Activated CD4-positive, CD25-positive, alpha-beta regulatory T cell (primary cell): Measurements from ENCODE around the gene RTKN2.

Source experiments
- DNase-seq, 4 experiments: peaks; one replicate each; lab custom pipeline; 2025; lab: John Stamatoyannopoulos, UW

Gene RTKN2

GRCh38 chr10:62217683-62218082, 51.0 kb downstream of the RTKN2 start:
- DNase-seq = no peak

DNA sequence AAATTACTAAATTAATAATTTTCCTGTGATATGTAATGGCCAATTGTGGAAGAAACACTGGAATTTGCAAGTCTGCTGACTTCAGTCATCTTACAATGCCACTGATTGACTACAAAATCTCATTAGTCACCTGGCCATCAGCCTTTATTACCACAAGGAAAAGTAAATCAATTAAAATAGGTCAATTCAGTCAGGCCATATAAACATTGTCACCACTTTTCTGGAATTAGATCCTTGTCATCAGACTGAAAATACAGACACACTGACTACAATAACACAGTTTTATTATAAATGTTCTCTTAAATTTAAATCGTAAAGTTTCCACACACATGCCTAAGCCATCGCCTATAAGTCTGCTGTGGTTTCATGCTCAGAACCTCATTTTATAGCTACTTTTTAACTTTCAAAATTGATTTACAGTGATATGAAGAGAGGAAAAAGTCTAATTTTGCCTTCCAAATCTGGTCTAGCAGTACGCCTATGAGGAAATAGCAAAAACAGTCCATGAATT, 54.2 kb downstream of the RTKN2 start:
- DNase-seq = no peak

- DNase-seq = no peak
These were observed 62.8 kb downstream of the RTKN2 start for GRCh38 chr10:62205750-62206399.

DNA sequence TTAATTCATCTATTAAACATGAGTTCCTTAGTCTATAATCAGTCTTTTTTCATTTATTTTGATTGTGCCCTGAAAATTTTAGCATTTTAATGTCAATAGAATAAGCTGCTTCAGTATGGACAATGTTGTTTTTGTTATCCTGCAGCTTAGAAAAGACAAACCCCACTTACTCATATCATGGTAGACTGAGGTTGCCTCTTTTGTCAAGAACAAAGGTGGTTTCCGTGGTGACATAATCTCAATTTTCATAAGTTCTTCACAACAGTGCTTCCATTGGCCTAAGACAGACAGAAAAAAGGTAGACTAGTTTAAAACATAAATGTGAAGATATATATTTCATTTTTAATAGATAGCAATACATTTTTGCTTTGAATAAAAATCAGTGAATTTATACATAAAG, 69.1 kb downstream of the RTKN2 start:
- DNase-seq = no peak

- no peak for DNase-seq
These were observed 72.1 kb downstream of the RTKN2 start for GRCh38 chr10:62196528-62196927.

DNA sequence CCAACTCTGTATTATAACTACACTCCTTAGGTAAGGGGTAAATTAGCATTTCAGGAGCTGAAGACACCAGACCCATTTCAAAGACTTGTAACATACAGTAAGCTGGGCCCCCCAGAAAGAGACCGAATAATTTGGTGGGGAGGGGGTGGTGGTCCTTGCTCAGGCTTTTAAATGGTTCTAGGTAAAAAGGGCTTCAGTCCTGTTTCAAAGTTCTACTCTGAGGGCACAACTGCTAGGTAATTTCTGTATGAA, 73.0 kb downstream of the RTKN2 start:
- DNase-seq = no peak

DNA sequence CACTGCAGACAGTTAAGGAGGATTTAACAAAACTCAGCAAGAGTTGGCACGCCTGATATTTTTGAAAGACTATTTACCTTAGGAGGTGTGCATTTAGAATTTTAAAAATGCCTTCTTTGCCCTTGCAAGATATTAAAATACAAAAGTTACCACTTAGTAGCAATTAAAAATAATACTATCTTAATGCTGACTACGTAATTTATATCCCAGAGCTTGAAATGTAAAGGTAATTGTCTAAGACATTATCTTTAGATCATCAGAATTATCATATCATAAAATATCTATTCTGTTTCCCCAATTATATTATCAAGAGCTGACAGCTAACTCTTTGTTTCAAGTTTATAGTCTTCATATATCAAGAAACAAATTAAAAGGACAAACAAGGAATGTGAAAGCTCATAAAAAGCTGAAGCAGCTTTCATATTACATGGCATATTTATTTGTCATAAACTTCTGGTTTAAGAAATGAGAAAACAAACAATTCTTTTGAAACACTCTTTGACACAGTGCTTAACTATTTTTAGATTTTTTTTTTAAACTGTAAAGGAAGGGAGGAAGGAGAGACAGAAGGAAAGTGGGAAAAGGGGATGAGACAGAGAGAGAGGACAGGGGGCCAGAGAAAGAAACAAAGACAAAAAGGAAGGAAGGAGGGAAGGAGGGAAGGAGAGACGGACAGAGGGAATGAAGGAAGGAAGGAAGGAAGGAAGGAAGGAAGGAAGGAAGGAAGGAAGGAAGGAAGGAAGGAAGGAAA, 73.5 kb downstream of the RTKN2 start:
- no peak for DNase-seq

- DNase-seq = no peak
These were observed 75.2 kb downstream of the RTKN2 start for GRCh38 chr10:62193479-62193878.

DNA sequence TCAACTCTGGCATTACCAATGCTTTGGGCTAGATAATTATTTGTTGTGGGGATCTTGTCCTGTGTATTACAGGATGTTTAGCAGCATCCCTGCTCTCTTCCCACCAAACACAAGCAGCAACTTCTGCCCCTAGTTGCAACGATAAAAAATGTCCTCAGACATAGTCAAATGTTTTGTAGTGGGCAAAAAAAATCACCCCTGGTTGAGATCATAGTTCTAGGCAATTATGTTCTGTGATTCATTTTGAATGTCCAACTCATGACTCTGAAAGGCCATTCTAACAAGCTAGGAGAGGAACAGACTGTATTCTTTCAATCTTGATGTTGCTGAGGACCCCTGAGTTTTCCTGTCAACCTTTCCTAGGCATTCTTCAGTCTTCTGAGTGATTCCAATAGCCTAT, 79.5 kb downstream of the RTKN2 start:
- no peak for DNase-seq

DNA sequence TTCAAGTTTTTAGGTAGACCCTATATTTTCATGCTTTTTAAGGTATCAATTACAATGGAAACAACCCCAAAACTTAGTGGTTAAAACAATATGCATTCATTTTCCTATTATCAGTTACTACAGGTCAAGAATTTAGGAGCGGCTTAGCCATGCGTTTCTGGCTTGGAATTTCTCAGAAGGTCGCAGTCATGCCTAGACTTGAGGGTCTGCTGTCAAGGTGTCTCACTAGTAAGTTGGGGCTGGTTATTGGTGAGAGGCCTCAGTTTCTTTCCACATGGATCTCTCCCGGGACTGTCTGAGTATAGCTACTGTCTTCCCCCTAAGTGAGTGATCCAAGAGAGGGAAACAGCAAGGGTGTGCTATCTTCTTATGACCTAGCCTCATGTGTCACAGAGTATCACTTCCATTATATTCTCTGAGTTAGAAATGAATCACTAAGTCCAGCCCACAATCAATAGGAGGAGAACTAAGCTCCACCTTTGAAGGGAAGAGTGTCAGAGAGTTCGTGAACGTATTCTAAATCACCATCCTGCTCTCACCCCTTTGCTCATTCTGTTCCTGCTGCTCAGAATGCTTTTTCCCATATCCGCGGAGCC, 80.5 kb downstream of the RTKN2 start:
- no peak for DNase-seq

- DNase-seq = no peak
These were observed 81.5 kb downstream of the RTKN2 start for GRCh38 chr10:62186999-62187675.

DNA sequence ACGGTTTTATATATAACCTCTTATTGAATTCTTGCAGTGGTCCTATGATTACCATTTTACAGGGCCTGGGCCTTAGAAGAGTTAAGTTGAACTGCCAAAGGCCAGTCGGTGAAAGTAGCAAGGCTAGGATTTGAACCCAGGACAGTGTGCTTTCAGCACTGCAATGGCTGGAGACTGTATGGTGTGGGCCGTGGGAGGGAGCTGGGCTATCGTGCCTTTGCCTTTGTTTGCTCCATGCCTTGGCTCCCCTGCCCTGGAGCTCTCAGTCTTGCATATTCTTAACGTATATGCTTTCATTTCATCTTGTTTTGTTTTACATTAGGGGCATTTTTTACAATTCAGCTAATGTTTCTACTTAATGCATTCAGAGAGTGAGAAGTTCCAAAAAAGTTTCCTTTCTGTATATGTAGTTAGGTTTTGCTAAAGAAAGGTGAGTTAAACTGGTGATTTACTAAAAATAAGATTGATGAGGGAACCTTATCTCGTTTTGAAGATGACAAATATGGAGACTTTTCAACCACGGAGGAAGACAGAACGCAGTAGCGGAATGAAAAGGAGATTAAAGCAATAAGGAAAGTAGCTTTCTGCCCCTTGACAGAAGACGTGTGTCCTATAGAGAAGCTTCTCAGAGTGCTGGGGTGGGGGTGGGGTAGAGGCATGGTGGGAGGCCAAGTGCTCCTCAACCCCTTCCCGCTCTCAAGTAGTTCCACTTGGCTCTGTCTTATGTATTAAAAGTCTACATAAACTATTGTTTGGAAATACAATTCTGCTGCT, 82.5 kb downstream of the RTKN2 start:
- DNase-seq = no peak

- no peak for DNase-seq
These were observed 84.5 kb downstream of the RTKN2 start for GRCh38 chr10:62183857-62184795.

DNA sequence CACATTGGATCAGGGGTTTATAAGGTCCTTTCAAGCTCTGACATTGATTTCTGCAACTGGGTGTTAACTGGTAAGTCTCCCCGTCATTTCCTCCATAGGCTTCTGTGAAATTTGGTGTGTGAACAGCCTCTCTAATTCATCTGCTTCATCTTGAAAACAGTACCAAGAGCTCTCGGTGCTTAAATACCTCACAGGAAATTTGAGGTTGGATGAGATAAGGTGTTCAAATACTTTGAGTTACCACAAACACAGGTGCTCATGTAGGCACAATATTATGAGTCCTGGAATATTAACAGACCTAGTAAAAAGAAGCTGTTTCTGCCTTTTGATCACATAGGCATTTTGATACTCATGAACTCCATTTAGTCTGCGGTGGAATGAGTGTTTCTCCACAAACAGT, 85.2 kb downstream of the RTKN2 start:
- peak in 1 of 4 experiments; percentile 5 for DNase-seq

GRCh38 chr10:62182595-62182994, 86.0 kb downstream of the RTKN2 start:
- DNase-seq = no peak

- no peak for DNase-seq
These were observed 86.5 kb downstream of the RTKN2 start for GRCh38 chr10:62182171-62182570.

DNA sequence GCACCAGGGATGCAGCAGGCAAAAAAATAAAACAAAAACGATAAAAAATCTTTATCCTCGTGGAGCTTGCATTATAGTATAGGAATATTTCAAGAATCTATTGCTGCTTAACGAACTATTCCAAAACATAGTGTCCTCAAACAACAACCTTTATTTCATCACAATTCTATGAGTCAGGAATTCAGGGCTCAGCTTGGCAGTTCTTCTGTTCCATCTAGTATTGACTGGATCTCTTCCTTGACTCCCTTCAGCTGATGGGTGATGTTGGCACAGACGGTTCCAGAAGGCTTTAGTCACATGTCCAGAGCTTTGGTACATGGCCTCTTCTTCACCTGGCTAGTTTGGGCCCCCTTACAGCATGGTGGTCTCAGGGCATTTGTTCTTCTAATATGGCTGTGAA, 88.0 kb downstream of the RTKN2 start:
- no peak for DNase-seq

DNA sequence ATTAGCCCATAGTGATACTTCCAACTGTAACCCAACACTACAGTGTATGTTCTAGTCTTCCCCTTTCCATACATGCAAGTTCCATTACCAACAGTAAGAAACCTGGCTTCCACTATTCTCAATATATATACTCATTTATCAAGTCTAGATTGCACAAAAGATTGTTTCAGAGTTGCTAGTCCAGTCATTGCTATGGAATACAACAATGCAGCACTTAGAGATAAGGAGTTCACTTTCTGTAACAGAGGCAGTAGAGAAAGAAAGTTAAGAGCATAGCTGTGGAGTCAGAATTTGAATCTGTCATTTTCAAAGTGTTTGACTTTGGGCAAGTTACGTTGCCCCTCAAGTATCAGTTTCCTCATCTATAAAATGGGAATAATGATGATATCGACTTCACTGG, 90.1 kb downstream of the RTKN2 start:
- DNase-seq = no peak

- DNase-seq = no peak
These were observed 91.5 kb downstream of the RTKN2 start for GRCh38 chr10:62177111-62177510.

DNA sequence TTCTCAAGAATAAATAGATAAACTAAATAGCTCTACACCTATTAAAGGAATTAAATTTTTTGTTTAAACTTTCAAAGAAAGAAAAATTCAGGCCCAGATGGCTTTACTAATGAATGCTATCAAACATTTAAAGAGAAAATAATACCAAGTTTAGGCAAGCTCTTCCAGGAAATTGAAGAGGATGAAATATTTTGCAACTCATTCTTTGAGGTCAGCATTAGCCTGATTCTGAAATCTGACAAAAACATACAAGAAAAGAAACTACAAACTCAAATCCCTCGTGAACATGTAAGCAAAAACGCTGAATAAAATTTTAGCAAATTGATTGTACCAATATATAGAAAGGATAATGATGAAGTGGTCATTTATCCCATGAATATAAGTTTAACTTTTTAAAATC, 93.4 kb downstream of the RTKN2 start:
- DNase-seq = no peak

GRCh38 chr10:62172465-62172864, 96.2 kb downstream of the RTKN2 start:
- DNase-seq = no peak
